Measurements from ENCODE around the gene FILIP1L. TPM values are rescaled to one million over a fixed set of nuclear protein-coding genes. Genes with fewer than 3 reads are reported as not detected.

FILIP1L gene
- total and polyA plus RNA-seq, 2 of the 8 experiments (the other 6 are each of a cell fraction or from before 2014, with no cell fraction given): 0.06 to 0.09 TPM

DNA sequence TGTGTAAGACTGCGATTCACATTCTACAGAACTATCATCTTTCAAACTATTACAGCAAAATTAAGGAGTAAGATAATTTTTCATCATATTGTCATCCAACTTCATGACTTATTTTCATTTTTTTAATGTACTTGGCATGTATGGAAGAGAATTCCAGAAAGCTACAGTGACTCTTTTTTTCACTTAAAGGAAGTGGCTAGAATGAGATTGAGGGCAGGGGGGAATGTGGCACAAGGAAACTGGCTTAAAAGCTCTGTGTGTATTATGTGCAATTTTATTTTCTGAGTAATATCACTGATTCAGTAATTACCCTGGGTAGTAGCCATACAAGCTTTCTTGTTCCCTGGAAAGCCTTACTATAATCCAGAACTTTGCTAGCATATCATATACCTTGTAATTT is 94.6 kb downstream of the FILIP1L start (continued):
- TF ChIP-seq, protein P1, sequence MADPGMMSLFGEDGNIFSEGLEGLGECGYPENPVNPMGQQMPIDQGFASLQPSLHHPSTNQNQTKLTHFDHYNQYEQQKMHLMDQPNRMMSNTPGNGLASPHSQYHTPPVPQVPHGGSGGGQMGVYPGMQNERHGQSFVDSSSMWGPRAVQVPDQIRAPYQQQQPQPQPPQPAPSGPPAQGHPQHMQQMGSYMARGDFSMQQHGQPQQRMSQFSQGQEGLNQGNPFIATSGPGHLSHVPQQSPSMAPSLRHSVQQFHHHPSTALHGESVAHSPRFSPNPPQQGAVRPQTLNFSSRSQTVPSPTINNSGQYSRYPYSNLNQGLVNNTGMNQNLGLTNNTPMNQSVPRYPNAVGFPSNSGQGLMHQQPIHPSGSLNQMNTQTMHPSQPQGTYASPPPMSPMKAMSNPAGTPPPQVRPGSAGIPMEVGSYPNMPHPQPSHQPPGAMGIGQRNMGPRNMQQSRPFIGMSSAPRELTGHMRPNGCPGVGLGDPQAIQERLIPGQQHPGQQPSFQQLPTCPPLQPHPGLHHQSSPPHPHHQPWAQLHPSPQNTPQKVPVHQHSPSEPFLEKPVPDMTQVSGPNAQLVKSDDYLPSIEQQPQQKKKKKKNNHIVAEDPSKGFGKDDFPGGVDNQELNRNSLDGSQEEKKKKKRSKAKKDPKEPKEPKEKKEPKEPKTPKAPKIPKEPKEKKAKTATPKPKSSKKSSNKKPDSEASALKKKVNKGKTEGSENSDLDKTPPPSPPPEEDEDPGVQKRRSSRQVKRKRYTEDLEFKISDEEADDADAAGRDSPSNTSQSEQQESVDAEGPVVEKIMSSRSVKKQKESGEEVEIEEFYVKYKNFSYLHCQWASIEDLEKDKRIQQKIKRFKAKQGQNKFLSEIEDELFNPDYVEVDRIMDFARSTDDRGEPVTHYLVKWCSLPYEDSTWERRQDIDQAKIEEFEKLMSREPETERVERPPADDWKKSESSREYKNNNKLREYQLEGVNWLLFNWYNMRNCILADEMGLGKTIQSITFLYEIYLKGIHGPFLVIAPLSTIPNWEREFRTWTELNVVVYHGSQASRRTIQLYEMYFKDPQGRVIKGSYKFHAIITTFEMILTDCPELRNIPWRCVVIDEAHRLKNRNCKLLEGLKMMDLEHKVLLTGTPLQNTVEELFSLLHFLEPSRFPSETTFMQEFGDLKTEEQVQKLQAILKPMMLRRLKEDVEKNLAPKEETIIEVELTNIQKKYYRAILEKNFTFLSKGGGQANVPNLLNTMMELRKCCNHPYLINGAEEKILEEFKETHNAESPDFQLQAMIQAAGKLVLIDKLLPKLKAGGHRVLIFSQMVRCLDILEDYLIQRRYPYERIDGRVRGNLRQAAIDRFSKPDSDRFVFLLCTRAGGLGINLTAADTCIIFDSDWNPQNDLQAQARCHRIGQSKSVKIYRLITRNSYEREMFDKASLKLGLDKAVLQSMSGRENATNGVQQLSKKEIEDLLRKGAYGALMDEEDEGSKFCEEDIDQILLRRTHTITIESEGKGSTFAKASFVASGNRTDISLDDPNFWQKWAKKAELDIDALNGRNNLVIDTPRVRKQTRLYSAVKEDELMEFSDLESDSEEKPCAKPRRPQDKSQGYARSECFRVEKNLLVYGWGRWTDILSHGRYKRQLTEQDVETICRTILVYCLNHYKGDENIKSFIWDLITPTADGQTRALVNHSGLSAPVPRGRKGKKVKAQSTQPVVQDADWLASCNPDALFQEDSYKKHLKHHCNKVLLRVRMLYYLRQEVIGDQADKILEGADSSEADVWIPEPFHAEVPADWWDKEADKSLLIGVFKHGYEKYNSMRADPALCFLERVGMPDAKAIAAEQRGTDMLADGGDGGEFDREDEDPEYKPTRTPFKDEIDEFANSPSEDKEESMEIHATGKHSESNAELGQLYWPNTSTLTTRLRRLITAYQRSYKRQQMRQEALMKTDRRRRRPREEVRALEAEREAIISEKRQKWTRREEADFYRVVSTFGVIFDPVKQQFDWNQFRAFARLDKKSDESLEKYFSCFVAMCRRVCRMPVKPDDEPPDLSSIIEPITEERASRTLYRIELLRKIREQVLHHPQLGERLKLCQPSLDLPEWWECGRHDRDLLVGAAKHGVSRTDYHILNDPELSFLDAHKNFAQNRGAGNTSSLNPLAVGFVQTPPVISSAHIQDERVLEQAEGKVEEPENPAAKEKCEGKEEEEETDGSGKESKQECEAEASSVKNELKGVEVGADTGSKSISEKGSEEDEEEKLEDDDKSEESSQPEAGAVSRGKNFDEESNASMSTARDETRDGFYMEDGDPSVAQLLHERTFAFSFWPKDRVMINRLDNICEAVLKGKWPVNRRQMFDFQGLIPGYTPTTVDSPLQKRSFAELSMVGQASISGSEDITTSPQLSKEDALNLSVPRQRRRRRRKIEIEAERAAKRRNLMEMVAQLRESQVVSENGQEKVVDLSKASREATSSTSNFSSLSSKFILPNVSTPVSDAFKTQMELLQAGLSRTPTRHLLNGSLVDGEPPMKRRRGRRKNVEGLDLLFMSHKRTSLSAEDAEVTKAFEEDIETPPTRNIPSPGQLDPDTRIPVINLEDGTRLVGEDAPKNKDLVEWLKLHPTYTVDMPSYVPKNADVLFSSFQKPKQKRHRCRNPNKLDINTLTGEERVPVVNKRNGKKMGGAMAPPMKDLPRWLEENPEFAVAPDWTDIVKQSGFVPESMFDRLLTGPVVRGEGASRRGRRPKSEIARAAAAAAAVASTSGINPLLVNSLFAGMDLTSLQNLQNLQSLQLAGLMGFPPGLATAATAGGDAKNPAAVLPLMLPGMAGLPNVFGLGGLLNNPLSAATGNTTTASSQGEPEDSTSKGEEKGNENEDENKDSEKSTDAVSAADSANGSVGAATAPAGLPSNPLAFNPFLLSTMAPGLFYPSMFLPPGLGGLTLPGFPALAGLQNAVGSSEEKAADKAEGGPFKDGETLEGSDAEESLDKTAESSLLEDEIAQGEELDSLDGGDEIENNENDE (IDR thresholded peaks at IDR 0.05; ENCODE audit: insufficient replicate concordance, low read length): no peak
- TF ChIP-seq RBBP5 (IDR thresholded peaks at IDR 0.05; ENCODE audit: borderline replicate concordance, low read depth, low read length): no peak

Data from H1 (cell line).